ENCODE measurements around the gene ILK.

ILK gene

DNA sequence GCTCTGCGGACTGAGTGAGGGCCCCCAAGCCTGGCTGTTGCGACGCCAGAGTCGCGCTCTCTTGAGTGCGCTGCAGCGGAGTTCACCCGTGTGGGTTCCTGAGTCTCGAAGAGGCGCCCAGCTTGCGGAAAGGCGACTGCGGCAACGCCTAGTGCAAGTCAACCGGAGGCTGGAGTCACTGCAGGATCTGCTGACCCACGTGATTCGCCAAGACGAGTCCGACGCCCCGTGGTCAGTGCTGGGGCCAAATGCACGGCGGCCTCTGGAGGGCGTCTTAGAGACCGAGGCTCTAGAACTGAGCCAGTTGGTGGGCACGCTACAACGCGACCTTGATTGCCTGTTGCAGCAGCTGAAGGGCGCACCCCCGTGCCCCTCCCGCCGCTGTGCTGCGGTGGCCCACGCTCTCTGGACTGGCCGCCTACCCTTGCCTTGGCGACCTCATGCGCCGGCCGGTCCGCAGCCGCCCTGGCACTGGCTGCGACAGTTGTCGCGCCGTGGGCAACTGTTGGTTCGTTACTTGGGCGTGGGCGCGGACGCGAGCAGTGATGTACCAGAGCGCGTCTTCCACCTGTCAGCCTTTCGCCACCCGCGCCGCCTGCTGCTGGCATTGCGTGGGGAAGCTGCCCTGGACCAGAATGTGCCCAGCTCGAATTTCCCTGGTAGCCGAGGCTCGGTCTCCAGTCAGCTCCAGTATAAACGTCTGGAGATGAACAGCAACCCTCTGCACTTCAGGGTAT, 32.7 kb upstream of the ILK start:
- Histone ChIP-seq H3K4me2 (ENCODE audit: low read length, poor library complexity, severe bottlenecking) (no peak overlapping the region), H2BK15ac (ENCODE audit: low read depth, poor library complexity, severe bottlenecking) (no peak overlapping the region), H2AK5ac (ENCODE audit: low read length, severe bottlenecking) (no peak overlapping the region), H2AFZ (ENCODE audit: low read depth, low read length) (no peak overlapping the region), H3K27ac (ENCODE audit: low read length, poor library complexity, severe bottlenecking) (no peak overlapping the region), H4K91ac (ENCODE audit: low read length) (peak overlapping the region; percentile 71), H3K27me3 (ENCODE audit: control insufficient read depth in 1 of 2, insufficient read depth in 1 of 2, low read length in 2 of 2) (no peaks in the 10 kb centered on the region), H4K8ac (ENCODE audit: low read length) (no peak overlapping the region), H2BK120ac (ENCODE audit: low read depth, low read length) (no peak overlapping the region), H2BK5ac (ENCODE audit: low read depth, low read length, poor library complexity, severe bottlenecking) (no peak overlapping the region), H3K18ac (ENCODE audit: low read depth in 1 of 2, low read length in 2 of 2) (no peak overlapping the region), H2BK12ac (ENCODE audit: low read length in 2 of 2) (peak overlapping the region in 1 of 2 experiments; percentile 6), H3K9ac (ENCODE audit: low read length) (no peak overlapping the region), H3K4me1 (ENCODE audit: control insufficient read depth, insufficient read depth, low read depth, low read length) (peaks cover 5% of the 10 kb centered on the region), H3K4ac (ENCODE audit: low read depth in 1 of 2, low read length in 2 of 2) (no peak overlapping the region), H3K79me1 (replicated peaks; ENCODE audit: low read length, poor library complexity, severe bottlenecking) (peaks cover 4% of the 10 kb centered on the region), H3K4me3 (ENCODE audit: insufficient read depth in 1 of 2, low read depth in 1 of 2, low read length in 2 of 2) (no peak overlapping the region), H3K14ac (ENCODE audit: low read length in 2 of 2) (no peak overlapping the region), H3K9me3 (ENCODE audit: control insufficient read depth, low read length) (no peaks in the 10 kb centered on the region), H3K23ac (ENCODE audit: low read length in 2 of 2) (no peak overlapping the region), H3K36me3 (ENCODE audit: control insufficient read depth in 1 of 2, insufficient read depth in 2 of 2, low read depth in 1 of 2, low read length in 2 of 2) (peaks cover 12 to 30% of the 10 kb centered on the region in 2 experiments)
- WGBS = 97% methylated on average over 62 of the region's 62 CpGs
- DNase-seq = no peak

DNA sequence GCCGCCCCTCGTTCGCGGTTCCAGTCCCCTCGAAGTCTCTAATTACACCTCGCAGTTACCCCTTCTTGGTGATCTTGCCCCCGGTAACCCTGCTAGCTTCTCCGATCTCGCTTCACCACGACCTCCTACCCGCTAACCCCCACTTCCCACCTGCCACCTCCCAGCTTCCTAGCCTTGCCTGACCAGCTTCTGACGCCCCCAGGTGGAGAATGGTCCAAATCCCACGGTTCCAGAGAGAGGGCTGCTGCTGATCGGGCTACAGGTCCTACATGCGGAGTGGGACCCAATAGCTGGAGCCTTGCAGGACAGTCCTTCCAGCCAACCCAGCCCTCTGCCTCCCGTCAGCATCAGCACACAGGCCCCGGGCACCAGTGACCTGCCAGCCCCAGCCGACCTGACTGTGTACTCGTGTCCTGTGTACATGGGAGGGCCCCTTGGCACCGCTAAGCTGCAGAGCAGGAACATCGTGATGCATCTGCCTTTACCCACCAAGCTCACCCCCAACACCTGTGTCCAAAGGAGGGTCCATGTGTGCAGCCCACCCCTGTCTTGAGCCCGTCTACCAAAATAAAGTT, 32.1 kb upstream of the ILK start:
- WGBS = 91% methylated on average over 22 of the region's 22 CpGs
- no peak overlapping the region for H3K23ac ChIP-seq (ENCODE audit: low read length in 2 of 2)

DNA sequence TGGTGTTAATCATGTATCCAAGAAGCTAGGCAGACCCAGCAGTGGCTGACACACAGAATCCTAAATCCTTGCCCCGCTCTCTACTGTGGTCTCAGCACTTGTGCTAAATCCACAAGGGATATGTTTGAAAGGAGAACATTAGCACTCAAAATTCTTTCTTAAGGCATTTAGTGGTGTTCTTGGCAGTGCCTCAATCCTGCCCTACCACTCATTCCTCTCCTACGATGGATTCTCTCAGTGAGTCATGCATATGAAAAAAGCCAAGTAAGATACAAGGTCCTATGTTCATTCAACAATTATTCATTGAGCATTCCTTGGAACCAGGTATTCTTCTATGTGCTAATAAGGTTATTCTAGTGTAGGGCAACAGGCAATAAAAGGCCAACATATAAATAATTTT, 31.4 kb upstream of the ILK start:
- no peak overlapping the region for H2BK120ac ChIP-seq (ENCODE audit: low read depth, low read length)
- no peak overlapping the region for H3K4ac ChIP-seq (ENCODE audit: low read depth in 1 of 2, low read length in 2 of 2)
- no peak overlapping the region for H3K4me2 ChIP-seq (ENCODE audit: low read length, poor library complexity, severe bottlenecking)
- no peak overlapping the region for H4K91ac ChIP-seq (ENCODE audit: low read length)
- no peaks in the 10 kb centered on the region for H3K9me3 ChIP-seq (ENCODE audit: control insufficient read depth, low read length)
- no peak overlapping the region for H3K27ac ChIP-seq (ENCODE audit: low read length, poor library complexity, severe bottlenecking)
- no peak overlapping the region for H3K4me3 ChIP-seq (ENCODE audit: insufficient read depth in 1 of 2, low read depth in 1 of 2, low read length in 2 of 2)
- no peak overlapping the region for H2BK15ac ChIP-seq (ENCODE audit: low read depth, poor library complexity, severe bottlenecking)
- H2BK5ac ChIP-seq (ENCODE audit: low read depth, low read length, poor library complexity, severe bottlenecking) = no peak overlapping the region
- H3K27me3 ChIP-seq (ENCODE audit: control insufficient read depth in 1 of 2, insufficient read depth in 1 of 2, low read length in 2 of 2) = no peaks in the 10 kb centered on the region
- 100% methylated on average over 1 of the region's 2 CpGs for WGBS
- H2BK12ac ChIP-seq (ENCODE audit: low read length in 2 of 2) = no peak overlapping the region
- no peak overlapping the region for H3K23ac ChIP-seq (ENCODE audit: low read length in 2 of 2)
- no peak overlapping the region for H2AFZ ChIP-seq (ENCODE audit: low read depth, low read length)
- peaks cover 4 to 22% of the 10 kb centered on the region in 2 experiments for H3K36me3 ChIP-seq (ENCODE audit: control insufficient read depth in 1 of 2, insufficient read depth in 2 of 2, low read depth in 1 of 2, low read length in 2 of 2)
- no peak overlapping the region for H3K14ac ChIP-seq (ENCODE audit: low read length in 2 of 2)
- H3K79me1 ChIP-seq (replicated peaks; ENCODE audit: low read length, poor library complexity, severe bottlenecking) = peaks cover 4% of the 10 kb centered on the region
- peak; percentile 13 for DNase-seq
- H2AK5ac ChIP-seq (ENCODE audit: low read length, severe bottlenecking) = no peak overlapping the region
- no peak overlapping the region for H3K9ac ChIP-seq (ENCODE audit: low read length)
- H3K18ac ChIP-seq (ENCODE audit: low read depth in 1 of 2, low read length in 2 of 2) = no peak overlapping the region
- H4K8ac ChIP-seq (ENCODE audit: low read length) = no peak overlapping the region
- peaks cover 10% of the 10 kb centered on the region for H3K4me1 ChIP-seq (ENCODE audit: control insufficient read depth, insufficient read depth, low read depth, low read length)

More for the DNA sequence above, 32.1 kb upstream of the ILK start:
- Histone ChIP-seq H3K9ac (ENCODE audit: low read length) (no peak overlapping the region), H3K79me1 (replicated peaks; ENCODE audit: low read length, poor library complexity, severe bottlenecking) (peaks cover 4% of the 10 kb centered on the region), H2BK12ac (ENCODE audit: low read length in 2 of 2) (no peak overlapping the region), H3K4me3 (ENCODE audit: insufficient read depth in 1 of 2, low read depth in 1 of 2, low read length in 2 of 2) (no peak overlapping the region), H4K8ac (ENCODE audit: low read length) (no peak overlapping the region), H2AFZ (ENCODE audit: low read depth, low read length) (no peak overlapping the region), H3K9me3 (ENCODE audit: control insufficient read depth, low read length) (no peaks in the 10 kb centered on the region), H3K36me3 (ENCODE audit: control insufficient read depth in 1 of 2, insufficient read depth in 2 of 2, low read depth in 1 of 2, low read length in 2 of 2) (peaks cover 8 to 29% of the 10 kb centered on the region in 2 experiments), H3K4me1 (ENCODE audit: control insufficient read depth, insufficient read depth, low read depth, low read length) (peaks cover 5% of the 10 kb centered on the region), H3K27me3 (ENCODE audit: control insufficient read depth in 1 of 2, insufficient read depth in 1 of 2, low read length in 2 of 2) (no peaks in the 10 kb centered on the region), H3K18ac (ENCODE audit: low read depth in 1 of 2, low read length in 2 of 2) (no peak overlapping the region), H3K14ac (ENCODE audit: low read length in 2 of 2) (peak overlapping the region in 1 of 2 experiments; percentile 5), H2BK120ac (ENCODE audit: low read depth, low read length) (no peak overlapping the region), H3K27ac (ENCODE audit: low read length, poor library complexity, severe bottlenecking) (no peak overlapping the region), H4K91ac (ENCODE audit: low read length) (peak overlapping the region; percentile 62), H2BK15ac (ENCODE audit: low read depth, poor library complexity, severe bottlenecking) (no peak overlapping the region), H2BK5ac (ENCODE audit: low read depth, low read length, poor library complexity, severe bottlenecking) (no peak overlapping the region), H3K4ac (ENCODE audit: low read depth in 1 of 2, low read length in 2 of 2) (no peak overlapping the region), H2AK5ac (ENCODE audit: low read length, severe bottlenecking) (no peak overlapping the region), H3K4me2 (ENCODE audit: low read length, poor library complexity, severe bottlenecking) (no peak overlapping the region)
- DNase-seq = no peak

DNA sequence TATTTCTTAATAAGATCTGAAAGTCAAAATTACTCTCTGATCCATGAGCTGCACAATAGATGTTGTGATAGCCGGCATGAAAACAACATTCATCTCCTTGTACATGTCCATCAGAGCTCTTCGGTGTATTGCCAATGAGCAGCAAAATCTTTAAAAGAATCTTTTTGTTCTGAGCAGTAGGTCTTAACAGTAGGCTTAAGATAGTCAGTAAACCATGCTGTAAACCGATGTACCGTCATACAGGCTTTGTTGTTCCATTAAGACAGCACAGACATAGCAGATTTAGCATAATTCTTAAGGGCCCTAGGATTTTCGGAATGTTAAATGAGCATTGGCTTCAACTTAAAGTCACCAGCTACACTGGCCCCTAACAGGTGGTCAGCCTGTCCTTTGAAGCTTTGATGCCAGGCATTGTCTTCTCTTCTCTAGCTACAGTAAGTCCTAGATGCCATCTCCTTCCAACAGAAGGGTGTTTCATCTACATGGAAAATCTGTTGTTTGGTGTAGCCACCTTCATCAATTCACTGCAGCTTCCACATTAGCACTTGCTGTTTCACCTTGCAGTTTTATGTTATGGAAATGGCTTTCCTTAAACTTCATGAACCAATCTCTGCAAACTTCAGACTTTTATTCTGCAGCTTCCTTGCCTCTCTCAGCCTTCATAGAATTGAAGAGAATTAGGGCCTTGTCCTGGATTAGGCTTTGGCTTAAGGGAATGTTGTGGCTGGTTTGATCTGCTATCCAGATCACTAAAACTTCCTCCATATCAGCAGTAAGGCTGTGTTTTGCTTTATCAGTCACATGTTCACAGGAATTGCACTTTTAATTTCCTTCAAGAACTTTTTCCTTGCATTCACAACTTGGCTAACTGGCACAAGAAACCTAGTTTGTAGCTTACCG, 28.5 kb upstream of the ILK start:
- H3K4me2 ChIP-seq (ENCODE audit: low read length, poor library complexity, severe bottlenecking) = no peak overlapping the region
- H3K14ac ChIP-seq (ENCODE audit: low read length in 2 of 2) = no peak overlapping the region
- no peak overlapping the region for H2AFZ ChIP-seq (ENCODE audit: low read depth, low read length)
- H3K27me3 ChIP-seq (ENCODE audit: control insufficient read depth in 1 of 2, insufficient read depth in 1 of 2, low read length in 2 of 2) = no peaks in the 10 kb centered on the region
- H3K27ac ChIP-seq (ENCODE audit: low read length, poor library complexity, severe bottlenecking) = no peak overlapping the region
- no peak overlapping the region for H2BK120ac ChIP-seq (ENCODE audit: low read depth, low read length)
- over 99% methylated on average over 6 of the region's 6 CpGs for WGBS
- H2BK5ac ChIP-seq (ENCODE audit: low read depth, low read length, poor library complexity, severe bottlenecking) = no peak overlapping the region
- no peak overlapping the region for H3K4ac ChIP-seq (ENCODE audit: low read depth in 1 of 2, low read length in 2 of 2)
- no peak overlapping the region for H3K9ac ChIP-seq (ENCODE audit: low read length)
- no peak overlapping the region for H2BK12ac ChIP-seq (ENCODE audit: low read length in 2 of 2)
- H4K8ac ChIP-seq (ENCODE audit: low read length) = no peak overlapping the region
- H4K91ac ChIP-seq (ENCODE audit: low read length) = no peak overlapping the region
- H3K36me3 ChIP-seq (ENCODE audit: control insufficient read depth in 1 of 2, insufficient read depth in 2 of 2, low read depth in 1 of 2, low read length in 2 of 2) = peaks cover 2 to 23% of the 10 kb centered on the region in 2 experiments
- no peaks in the 10 kb centered on the region for H3K9me3 ChIP-seq (ENCODE audit: control insufficient read depth, low read length)
- H2BK15ac ChIP-seq (ENCODE audit: low read depth, poor library complexity, severe bottlenecking) = no peak overlapping the region
- peaks cover 6% of the 10 kb centered on the region for H3K4me1 ChIP-seq (ENCODE audit: control insufficient read depth, insufficient read depth, low read depth, low read length)
- H3K18ac ChIP-seq (ENCODE audit: low read depth in 1 of 2, low read length in 2 of 2) = no peak overlapping the region
- peaks cover 8% of the 10 kb centered on the region for H3K79me1 ChIP-seq (replicated peaks; ENCODE audit: low read length, poor library complexity, severe bottlenecking)
- DNase-seq = no peak
- H2AK5ac ChIP-seq (ENCODE audit: low read length, severe bottlenecking) = no peak overlapping the region
- no peak overlapping the region for H3K4me3 ChIP-seq (ENCODE audit: insufficient read depth in 1 of 2, low read depth in 1 of 2, low read length in 2 of 2)
- no peak overlapping the region for H3K23ac ChIP-seq (ENCODE audit: low read length in 2 of 2)
